Glutamatergic neuron (in vitro differentiated cells): ENCODE data around the gene BPIFA3. TPM values are rescaled to one million over a fixed set of nuclear protein-coding genes. Genes with fewer than 3 reads are reported as not detected.

Source experiments
- DNase-seq: peaks from one replicate; pipeline ENCODE4 v3.0.0; 2022
- H3K27ac Mint-ChIP-seq: one replicate; pipeline ENCODE4 v1.8.0; 2020; ENCODE audit warnings: mild to moderate bottlenecking, mixed read lengths, inconsistent platforms; ENCODE audit not compliant: unreplicated experiment
- H3K27me3 Mint-ChIP-seq: one replicate; pipeline ENCODE4 v1.8.0; 2020; ENCODE audit warnings: mild to moderate bottlenecking, moderate library complexity, mixed read lengths, inconsistent platforms; ENCODE audit not compliant: unreplicated experiment
- H3K36me3 Mint-ChIP-seq: one replicate; pipeline ENCODE4 v1.8.0; 2020; ENCODE audit warnings: mild to moderate bottlenecking, mixed read lengths, inconsistent platforms; ENCODE audit not compliant: unreplicated experiment
- H3K4me1 Mint-ChIP-seq: one replicate; pipeline ENCODE4 v1.8.0; 2020; ENCODE audit warnings: mild to moderate bottlenecking, low read depth, mixed read lengths, inconsistent platforms; ENCODE audit not compliant: unreplicated experiment
- H3K4me3 Mint-ChIP-seq: one replicate; pipeline ENCODE4 v1.8.0; 2020; ENCODE audit warnings: mild to moderate bottlenecking, mixed read lengths, inconsistent platforms; ENCODE audit not compliant: unreplicated experiment
- H3K9me3 Mint-ChIP-seq: one replicate; pipeline ENCODE4 v1.8.0; 2020; ENCODE audit warnings: mild to moderate bottlenecking, moderate library complexity, mixed read lengths, inconsistent platforms; ENCODE audit not compliant: unreplicated experiment
- CTCF ChIP-seq: fragments of 200-600 bp; sonication (generic); IDR thresholded peaks from one replicate; pipeline ENCODE4 v1.5.0; 2021; ENCODE audit not compliant: partially characterized antibody, unreplicated experiment
- total RNA-seq: library from RNA; stranded (reverse); fragmentation: NEBNext Ultra II Directional; extraction: Animal tissue kit (Norgen Biotek cat#: 25700); gene quantifications from one replicate; pipeline ENCODE4 v1.2.1, GENCODE V29; 2021; ENCODE audit not compliant: unreplicated experiment

BPIFA3 gene
- total RNA-seq, 1 donor from 2014 or later: not detected

- Mint-ChIP-seq H3K27me3 (peaks cover 18% of the 10 kb centered on the region), H3K4me1 (peaks cover 16% of the 10 kb centered on the region), H3K4me3 (no peak overlapping the region), H3K27ac (peak overlapping the region; percentile 45), H3K9me3 (peaks cover 8% of the 10 kb centered on the region), H3K36me3 (peaks cover 14% of the 10 kb centered on the region)
- no peak for DNase-seq
- no peak for TF ChIP-seq CTCF
These were observed 25.4 kb downstream of the BPIFA3 start for GRCh38 chr20:33242319-33243100.

GRCh38 chr20:33246077-33246476 is 28.9 kb downstream of the BPIFA3 start:
- Mint-ChIP-seq H3K9me3 (peaks cover 15% of the 10 kb centered on the region), H3K27me3 (peaks cover 28% of the 10 kb centered on the region), H3K4me3 (no peak overlapping the region), H3K36me3 (peaks cover 9% of the 10 kb centered on the region), H3K27ac (no peak overlapping the region), H3K4me1 (peaks cover 48% of the 10 kb centered on the region)
- DNase-seq: no peak
- no peak for TF ChIP-seq CTCF

- no peak for TF ChIP-seq CTCF
- H3K36me3 Mint-ChIP-seq: peaks cover 12% of the 10 kb centered on the region
- H3K4me3 Mint-ChIP-seq: peak overlapping the region; percentile 30
- H3K4me1 Mint-ChIP-seq: peaks cover 48% of the 10 kb centered on the region
- peaks cover 9% of the 10 kb centered on the region for H3K9me3 Mint-ChIP-seq
- H3K27ac Mint-ChIP-seq: peak overlapping the region; percentile 96
- DNase-seq: peak; percentile 62
- peaks cover 25% of the 10 kb centered on the region for H3K27me3 Mint-ChIP-seq
These were observed 32.3 kb downstream of the BPIFA3 start for GRCh38 chr20:33249456-33249855.

- Mint-ChIP-seq H3K27me3 (peaks cover 22% of the 10 kb centered on the region), H3K27ac (peak overlapping the region; percentile 96), H3K4me1 (peaks cover 48% of the 10 kb centered on the region), H3K9me3 (peaks cover 9% of the 10 kb centered on the region), H3K4me3 (peak overlapping the region; percentile 15), H3K36me3 (peaks cover 14% of the 10 kb centered on the region)
- DNase-seq: peak; percentile 49
- no peak for TF ChIP-seq CTCF
These were observed 33.5 kb downstream of the BPIFA3 start for GRCh38 chr20:33250666-33251065.

GRCh38 chr20:33251496-33251895 is 34.3 kb downstream of the BPIFA3 start:
- Mint-ChIP-seq H3K27ac (peak overlapping the region; percentile 13), H3K4me1 (peaks cover 50% of the 10 kb centered on the region), H3K36me3 (peaks cover 14% of the 10 kb centered on the region), H3K9me3 (peaks cover 9% of the 10 kb centered on the region), H3K27me3 (peaks cover 18% of the 10 kb centered on the region), H3K4me3 (peak overlapping the region; percentile 3)
- no peak for TF ChIP-seq CTCF
- no peak for DNase-seq
